HG03097 (cell line): Measurements from ENCODE around the gene MRPL49.
"Not testable (repeated sequence)": the region's sequence is repeated elsewhere in the genome, so short reads cannot be mapped to it uniquely, and the experiment has no call there.

ENCODE experiments used
- ATAC-seq: cut with Tn5 transposase; IDR thresholded peaks from one replicate; pipeline ENCODE4 v1.9.1; 2021; ENCODE audit not compliant: unreplicated experiment, low FRiP score

The MRPL49 gene

GRCh38 chr11:65117206-65118096 is 4.7 kb upstream of the MRPL49 start, which contains the start of gene ZNHIT2:
Gene ZNHIT2, minus strand, starts transcription at chr11:65117701. Its CDS starts 48 bp downstream, at chr11:65117653.
- ATAC-seq, result peak; percentile 56

- ATAC-seq, result no peak
Observed at GRCh38 chr11:65118097-65118837, 3.9 kb upstream of the MRPL49 start.

GRCh38 chr11:65118891-65119669 is 3.0 kb upstream of the MRPL49 start:
- not testable (repeated sequence) for ATAC-seq

- no peak for ATAC-seq
Observed at GRCh38 chr11:65119670-65119995, 2.5 kb upstream of the MRPL49 start.

- no peak for ATAC-seq
Observed at GRCh38 chr11:65120831-65121230, 1.3 kb upstream of the MRPL49 start.

GRCh38 chr11:65121447-65121864 is 665 bp upstream of the MRPL49 start:
- ATAC-seq, result no peak

- no peak for ATAC-seq
Observed at GRCh38 chr11:65124480-65125196, 2.5 kb downstream of the MRPL49 start.

- ATAC-seq, result no peak
Observed at GRCh38 chr11:65125197-65126056, 3.3 kb downstream of the MRPL49 start.

- no peak for ATAC-seq
Observed at GRCh38 chr11:65126624-65127274, 4.6 kb downstream of the MRPL49 start.

GRCh38 chr11:65127473-65128181 is 5.5 kb downstream of the MRPL49 start:
- no peak for ATAC-seq

GRCh38 chr11:65128182-65129145 is 6.3 kb downstream of the MRPL49 start:
- no peak for ATAC-seq

GRCh38 chr11:65129649-65130441 is 7.7 kb downstream of the MRPL49 start:
- ATAC-seq, result no peak

GRCh38 chr11:65130631-65131416 is 8.7 kb downstream of the MRPL49 start:
- ATAC-seq, result no peak

- ATAC-seq, result no peak
Observed at GRCh38 chr11:65131417-65131776, 9.3 kb downstream of the MRPL49 start.

GRCh38 chr11:65131895-65132237 is 9.7 kb downstream of the MRPL49 start:
- no peak for ATAC-seq
